GM11168 (cell line): Measurements from ENCODE around the gene DIP2B.
"Not testable (repeated sequence)": the region's sequence is repeated elsewhere in the genome, so short reads cannot be mapped to it uniquely, and the experiment has no call there.

Experiments
- in situ Hi-C: fragments of 300-500 bp; cut with MboI; formaldehyde crosslinking; loops from one replicate; pipeline ENCODE4 v1.12.0; 2022; ENCODE audit warnings: low sequenced_read_pairs; ENCODE audit not compliant: unreplicated experiment

The DIP2B gene

DNA sequence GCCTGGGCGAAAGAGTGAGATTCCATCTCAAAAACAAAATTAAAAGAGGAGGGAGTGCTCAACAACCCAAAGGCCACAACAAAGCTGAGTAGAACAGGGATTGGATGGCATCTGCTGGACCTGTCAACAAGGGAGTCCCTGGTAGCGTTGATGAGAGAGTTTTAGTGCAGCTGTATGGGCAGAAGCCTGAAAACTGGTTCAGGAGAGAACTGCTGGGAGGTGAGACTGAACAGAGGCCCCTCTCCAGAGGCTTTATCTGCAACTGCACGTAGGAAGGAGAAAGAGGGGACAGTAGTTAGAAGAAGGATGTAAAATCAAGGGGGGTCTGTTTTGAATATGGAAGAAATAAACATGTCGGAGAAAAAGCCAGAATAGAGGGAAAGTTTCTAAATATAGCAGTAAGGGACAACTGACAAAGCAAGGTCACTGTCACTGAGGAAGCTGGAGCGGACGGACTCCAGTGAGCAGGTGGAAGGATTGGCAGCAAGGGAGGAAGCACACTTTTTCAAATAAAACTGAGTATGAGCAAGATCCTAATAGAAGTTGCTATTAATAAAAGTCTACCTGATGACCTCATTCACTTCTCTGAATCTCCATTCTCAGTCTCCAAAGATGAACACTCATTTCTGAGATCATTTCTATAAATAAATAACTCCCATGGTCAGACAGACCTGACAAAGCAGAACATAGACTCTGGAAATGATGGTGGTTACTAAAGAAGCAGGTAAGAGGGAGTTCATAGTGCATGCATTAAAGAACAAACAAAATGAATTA, 247.3 kb downstream of the DIP2B start:
- in situ Hi-C loops, result no loop called here

DNA sequence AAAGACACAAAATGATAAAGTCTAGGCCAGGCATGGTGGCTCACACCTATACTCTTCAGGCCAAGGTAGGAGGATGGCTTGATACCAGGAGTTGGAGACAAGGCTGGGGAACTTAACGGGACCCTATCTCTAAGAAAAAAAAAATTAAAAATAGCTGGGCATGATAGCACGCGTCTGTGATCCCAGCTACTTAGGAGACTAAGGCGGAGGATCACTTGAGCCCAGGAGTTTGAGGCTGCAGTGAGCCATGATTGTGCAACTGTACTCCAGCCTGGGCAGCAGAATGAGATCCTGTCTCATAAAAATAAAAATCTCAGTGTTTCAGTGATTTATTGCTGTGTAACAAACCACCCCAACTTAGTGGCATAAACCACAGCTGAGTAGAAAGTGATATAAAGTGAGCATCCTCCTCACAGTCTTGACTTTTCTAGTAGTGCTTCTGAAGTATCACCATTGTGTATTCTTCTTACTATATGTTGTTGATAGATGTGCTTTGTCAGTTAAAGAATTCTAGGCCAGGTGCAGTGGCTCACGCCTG, 248.5 kb downstream of the DIP2B start:
- in situ Hi-C loops, result no loop called here

- in situ Hi-C loops, result no loop called here
Observed at GRCh38 chr12:50763639-50764285, 259.0 kb downstream of the DIP2B start, which contains the start of gene ATF1. ATF1 (plus strand) TSS chr12:50764101; CDS start chr12:50780146, 16,045 bp downstream.

DNA sequence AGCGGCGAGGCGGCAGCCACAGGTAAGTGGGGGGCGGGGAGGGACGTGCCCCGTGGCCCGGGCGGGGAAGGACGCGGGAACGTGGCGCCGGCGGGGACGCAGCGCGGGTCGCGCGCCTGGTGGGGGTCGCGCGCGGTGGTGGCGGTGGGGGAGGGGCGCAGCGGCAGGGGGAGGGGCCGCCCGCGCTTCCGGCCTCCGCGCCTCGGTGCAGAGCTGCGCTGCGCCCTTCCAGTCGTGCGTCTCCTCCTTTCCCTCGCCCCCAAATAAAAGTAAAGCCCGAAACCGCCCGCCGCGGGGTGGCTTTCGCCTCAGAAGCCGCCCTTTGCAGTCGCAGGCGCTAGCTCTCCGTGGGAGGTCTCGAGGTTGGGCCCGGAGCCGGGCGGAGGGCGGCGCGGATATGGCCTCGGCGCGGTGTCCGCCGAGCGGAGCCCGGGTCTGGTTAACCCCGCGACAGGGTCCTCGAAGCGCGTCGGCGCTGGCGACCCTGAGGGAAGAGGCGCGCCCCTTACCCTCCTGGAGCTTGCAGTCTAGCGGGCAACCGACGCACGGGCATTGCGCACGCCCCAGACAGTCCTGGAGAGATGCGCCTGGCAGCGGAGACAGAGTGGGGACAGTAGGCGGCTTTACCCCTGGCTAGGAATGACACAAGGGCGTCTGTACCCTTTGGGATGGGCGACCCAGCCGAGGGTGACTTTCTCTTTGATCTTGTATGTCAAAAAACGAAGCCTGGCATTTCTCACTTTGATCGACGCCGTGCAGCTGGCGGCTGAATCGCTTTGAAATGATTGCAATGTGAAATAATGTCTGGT, 259.7 kb downstream of the DIP2B start:
- in situ Hi-C loops, result no loop called here

- in situ Hi-C loops, result no loop called here
Observed at GRCh38 chr12:50765095-50765911, 260.5 kb downstream of the DIP2B start.

- in situ Hi-C loops, result no loop called here
Observed at GRCh38 chr12:50768391-50768790, 263.6 kb downstream of the DIP2B start.

DNA sequence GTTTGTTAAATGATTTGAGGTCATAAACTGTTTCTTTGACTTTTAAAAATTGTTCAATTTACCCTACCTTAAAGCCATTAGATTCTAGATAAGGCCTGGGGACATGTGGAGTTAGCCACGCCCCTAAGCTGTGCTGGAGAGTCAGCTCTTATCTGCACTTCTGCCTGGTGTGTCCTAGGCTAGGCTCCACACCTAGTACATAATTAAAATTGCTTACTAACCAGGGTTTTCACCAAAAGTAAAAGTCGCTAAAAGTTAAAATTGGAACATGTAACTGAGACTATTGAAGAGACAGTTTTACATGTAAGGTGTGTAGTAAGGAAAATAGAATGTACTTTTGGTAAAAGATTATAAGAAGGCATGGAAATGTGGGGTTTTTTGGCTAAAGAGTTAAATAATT, 264.0 kb downstream of the DIP2B start:
- in situ Hi-C loops, result not testable (repeated sequence)

DNA sequence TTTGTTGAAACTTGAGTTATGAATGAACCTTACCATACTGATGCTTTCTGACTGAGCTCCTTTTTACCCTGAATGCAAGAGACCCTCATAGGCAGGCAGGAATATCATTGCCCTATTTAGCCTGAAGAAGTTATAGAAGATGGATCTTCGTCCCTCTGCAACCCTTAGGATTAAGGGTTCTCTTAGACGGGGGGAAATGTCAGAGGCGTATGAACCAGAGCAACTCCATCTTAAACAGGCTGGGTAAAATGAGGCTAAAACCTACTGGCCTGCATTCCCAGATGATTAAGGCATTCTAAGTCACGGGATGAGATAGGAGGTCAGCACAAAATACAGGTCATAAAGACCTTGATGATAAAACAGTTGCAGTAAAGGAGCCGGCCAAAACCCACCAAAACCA, 266.6 kb downstream of the DIP2B start:
- in situ Hi-C loops, result no loop called here

- in situ Hi-C loops, result no loop called here
Observed at GRCh38 chr12:50772470-50772869, 267.7 kb downstream of the DIP2B start.

DNA sequence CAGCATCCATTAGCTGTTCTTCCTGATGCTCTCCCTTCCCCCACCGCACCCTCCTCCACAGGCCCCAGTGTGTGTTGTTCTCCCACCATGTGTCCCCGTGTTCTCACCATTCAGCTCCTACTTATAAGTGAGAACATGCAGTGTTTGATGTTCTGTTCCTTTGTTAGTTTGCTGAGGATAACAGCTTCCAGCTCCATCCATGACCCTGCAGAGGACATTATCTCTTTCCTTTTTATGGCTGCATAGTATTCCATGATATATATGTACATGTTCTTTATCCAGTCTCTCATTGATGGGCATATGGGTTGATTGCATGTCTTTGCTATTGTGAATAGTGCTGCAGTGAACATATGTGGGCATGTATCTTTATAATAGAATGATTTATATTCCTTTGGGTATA, 268.1 kb downstream of the DIP2B start:
- in situ Hi-C loops, result no loop called here

GRCh38 chr12:50775251-50775650, 270.5 kb downstream of the DIP2B start:
- in situ Hi-C loops, result no loop called here

GRCh38 chr12:50776749-50777728, 272.3 kb downstream of the DIP2B start:
- in situ Hi-C loops, result no loop called here

- in situ Hi-C loops, result no loop called here
Observed at GRCh38 chr12:50778663-50779590, 274.1 kb downstream of the DIP2B start.

DNA sequence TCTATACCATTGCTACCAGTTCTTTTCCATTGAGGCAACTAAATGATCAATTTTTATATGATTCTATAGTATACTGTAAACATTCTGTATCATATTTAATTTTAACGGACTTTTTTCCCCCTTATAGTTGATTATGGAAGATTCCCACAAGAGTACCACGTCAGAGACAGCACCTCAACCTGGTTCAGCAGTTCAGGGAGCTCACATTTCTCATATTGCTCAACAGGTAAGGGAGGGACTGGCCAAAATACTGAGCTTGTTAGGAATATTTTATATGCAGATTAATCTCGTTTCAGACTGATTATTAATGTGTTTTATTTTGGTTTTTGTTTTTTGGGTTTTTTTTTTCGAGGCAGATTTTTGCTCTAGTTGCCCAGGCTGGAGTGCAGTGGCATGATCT, 275.2 kb downstream of the DIP2B start:
- in situ Hi-C loops, result no loop called here

GRCh38 chr12:50784501-50784900, 279.7 kb downstream of the DIP2B start:
- in situ Hi-C loops, result no loop called here

- in situ Hi-C loops, result no loop called here
Observed at GRCh38 chr12:50785406-50786001, 280.7 kb downstream of the DIP2B start.

DNA sequence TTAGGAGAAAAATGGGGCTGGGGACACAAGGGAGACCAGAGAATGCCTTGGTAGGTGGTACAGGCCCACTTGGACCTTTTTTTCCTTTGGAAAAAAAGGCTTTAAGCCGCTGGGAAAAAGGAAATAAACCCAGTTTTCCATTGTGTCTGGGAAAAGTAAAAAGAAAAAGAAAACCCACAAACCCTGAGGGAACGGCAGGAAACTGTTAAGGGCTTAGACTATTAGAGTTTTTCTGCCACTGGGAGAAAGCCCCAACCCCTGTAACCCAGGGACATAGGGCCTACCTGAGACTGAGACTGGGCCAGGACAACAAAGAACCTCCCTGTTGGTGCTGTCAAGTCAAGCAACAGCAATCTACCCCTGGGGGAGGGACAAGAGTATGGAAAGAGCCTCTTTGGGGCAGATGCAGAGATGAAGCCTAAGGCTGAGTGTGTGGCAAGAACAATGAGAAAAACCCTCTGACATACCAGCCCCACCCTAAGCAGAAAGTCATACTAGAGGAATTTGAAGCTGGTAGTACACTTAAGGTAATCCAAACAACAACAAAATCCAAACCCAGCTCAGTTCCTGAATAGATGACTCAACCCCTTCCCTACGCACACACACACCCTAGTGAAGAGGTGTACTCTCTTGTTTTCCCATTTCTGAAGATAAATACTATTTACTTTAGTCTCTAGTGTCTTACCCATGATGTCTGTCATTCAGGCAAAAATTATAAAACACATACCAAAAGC, 281.9 kb downstream of the DIP2B start:
- in situ Hi-C loops, result no loop called here
